GM23338 (cell line): ENCODE results near the gene TTC28.

Source experiments
- CREB1 ChIP-seq: fragments of 250-450 bp; sonication (Bioruptor Pico); IDR thresholded peaks from 2 replicates; pipeline ENCODE4 v1.5.0; 2020; ENCODE audit warnings: low read depth, mild to moderate bottlenecking, moderate library complexity
- CTCF ChIP-seq, 2 experiments: fragments of 200-600 bp in 1 of 2; sonication (generic) in 1 of 2; conservative IDR thresholded peaks; 2 replicates each; pipeline versions ENCODE4 v1.5.1 to v1.6.1; 2016 to 2017; ENCODE audit warnings: antibody characterized with exemption in 2 of 2, low read depth in 2 of 2, mild to moderate bottlenecking in 2 of 2, moderate library complexity in 1 of 2
- ETS1 ChIP-seq: IDR thresholded peaks from 2 replicates; pipeline ENCODE4 v1.6.1; 2016; ENCODE audit warnings: antibody characterized with exemption
- EZH2 ChIP-seq: fragments of 200-600 bp; sonication (generic); IDR thresholded peaks from one replicate; pipeline ENCODE4 v1.8.0; 2017; ENCODE audit warnings: antibody characterized with exemption, mild to moderate bottlenecking, low read depth; ENCODE audit not compliant: unreplicated experiment
- EZH2phosphoT487 ChIP-seq: fragments of 200-600 bp; sonication (generic); IDR thresholded peaks from one replicate; pipeline ENCODE4 v1.8.1; 2018; ENCODE audit warnings: antibody characterized with exemption; ENCODE audit not compliant: unreplicated experiment
- JUNB ChIP-seq: IDR thresholded peaks from one replicate; pipeline ENCODE4 v1.6.1; 2016; ENCODE audit warnings: antibody characterized with exemption; ENCODE audit not compliant: unreplicated experiment
- POLR2AphosphoS5 ChIP-seq: IDR thresholded peaks from 2 replicates; pipeline ENCODE4 v1.6.1; 2016; ENCODE audit warnings: antibody characterized with exemption, low read depth

- TF ChIP-seq JUNB, result no peak
- TF ChIP-seq CTCF (conservative IDR thresholded peaks at IDR 0.05; ENCODE audit: low read depth in 2 of 2), result no peak
- TF ChIP-seq CREB1 (CRISPR knock-in tag), result no peak
- TF ChIP-seq POLR2AphosphoS5, result no peak
- TF ChIP-seq EZH2, result no peak
- no peak for TF ChIP-seq EZH2phosphoT487
- no peak for TF ChIP-seq ETS1
Measured at GRCh38 chr22:28172892-28173670, 506.6 kb downstream of the TTC28 start.
